PC-3 (cell line): ENCODE results near the gene FGFR3. TPM values are rescaled to one million over a fixed set of nuclear protein-coding genes. Genes with fewer than 3 reads are reported as not detected.

Source experiments
- ATAC-seq: fragments of 200-7000 bp; cut with Tn5 transposase; 2 replicates; pipeline ENCODE4 v1.9.1; 2020; ENCODE audit warnings: mild to moderate bottlenecking, moderate library complexity
- BruUV-seq: library from RNA; stranded (reverse); fragments of 400-500 nt; replicated peaks from 2 replicates; lab custom pipeline; 2021; lab: Mats Ljungman, UMichigan
- CTCF ChIA-PET: fragments of 300-600 bp; sonication (Branson Sonifier 250); formaldehyde crosslinking; loops from one replicate; lab custom pipeline; 2022; ENCODE audit warnings: antibody characterized with exemption; lab: Charles Lee
- POLR2A ChIA-PET: fragments of 300-600 bp; sonication (Branson Sonifier 250); formaldehyde crosslinking; loops from one replicate; lab custom pipeline; 2022; ENCODE audit warnings: antibody characterized with exemption; ENCODE audit not compliant: unreplicated experiment; lab: Charles Lee
- DNase-seq: peaks from one replicate; pipeline ENCODE4 v3.0.0-alpha.2; 2015
- H2AFZ ChIP-seq: fragments of 300-600 bp; sonication (generic); 2 replicates; pipeline ENCODE4 v1.6.0; 2016; ENCODE audit warnings: antibody characterized with exemption, low read length
- H3F3A ChIP-seq: fragments of 300-600 bp; sonication (generic); one replicate; pipeline ENCODE4 v1.6.0; 2017; ENCODE audit warnings: antibody characterized with exemption, low read length, control low read depth, mild to moderate bottlenecking; ENCODE audit not compliant: unreplicated experiment
- H3K27ac ChIP-seq: fragments of 300-600 bp; sonication (generic); 2 replicates; pipeline ENCODE4 v1.5.1; 2016; ENCODE audit warnings: mild to moderate bottlenecking, low read length
- H3K27me3 ChIP-seq: fragments of 300-600 bp; sonication (generic); 2 replicates; pipeline ENCODE4 v1.6.1; 2016; ENCODE audit warnings: low read length, mixed read lengths
- H3K36me3 ChIP-seq: fragments of 300-600 bp; sonication (generic); 2 replicates; pipeline ENCODE4 v1.6.1; 2016; ENCODE audit warnings: low read depth, mixed run types, low read length, mixed read lengths
- H3K4me1 ChIP-seq: fragments of 300-600 bp; sonication (generic); 2 replicates; pipeline ENCODE4 v1.5.1; 2016; ENCODE audit warnings: low read length; ENCODE audit not compliant: insufficient read depth
- H3K4me2 ChIP-seq: fragments of 300-600 bp; sonication (generic); 2 replicates; pipeline ENCODE4 v1.6.0; 2016; ENCODE audit warnings: low read length
- H3K4me3 ChIP-seq: fragments of 300-600 bp; sonication (generic); 2 replicates; pipeline ENCODE4 v1.5.1; 2016; ENCODE audit warnings: mild to moderate bottlenecking, low read length, mixed read lengths
- H3K79me2 ChIP-seq: fragments of 300-600 bp; sonication (generic); 2 replicates; pipeline ENCODE4 v1.6.1; 2017; ENCODE audit warnings: low read length, mixed read lengths
- H3K9ac ChIP-seq: fragments of 300-600 bp; sonication (generic); 2 replicates; pipeline ENCODE4 v1.6.0; 2016; ENCODE audit warnings: mild to moderate bottlenecking, low read length
- H3K9me2 ChIP-seq: fragments of 300-600 bp; sonication (generic); replicated peaks from 2 replicates; pipeline ENCODE4 v1.6.1; 2016; ENCODE audit warnings: mixed run types, low read length, mixed read lengths
- H3K9me3 ChIP-seq: fragments of 300-600 bp; sonication (generic); 2 replicates; pipeline ENCODE4 v1.6.1; 2016; ENCODE audit warnings: low read length, mixed read lengths
- H4K20me1 ChIP-seq: fragments of 300-600 bp; sonication (generic); 2 replicates; pipeline ENCODE4 v1.6.1; 2016; ENCODE audit warnings: low read length, mixed read lengths
- CTCF ChIP-seq: fragments of 300-600 bp; sonication (generic); conservative IDR thresholded peaks from 2 replicates; pipeline ENCODE4 v1.5.1; 2017; ENCODE audit warnings: antibody characterized with exemption, low read depth, mild to moderate bottlenecking, low read length
- EZH2 ChIP-seq: fragments of 300-600 bp; sonication (generic); IDR thresholded peaks from one replicate; pipeline ENCODE4 v1.6.1; 2017; ENCODE audit warnings: antibody characterized with exemption, mild to moderate bottlenecking, low read length; ENCODE audit not compliant: unreplicated experiment
- EZH2phosphoT487 ChIP-seq: fragments of 300-600 bp; sonication (generic); IDR thresholded peaks from 2 replicates; pipeline ENCODE4 v1.6.1; 2018; ENCODE audit warnings: mild to moderate bottlenecking, antibody characterized with exemption, low read length, borderline replicate concordance
- intact Hi-C: fragments of 100-400 bp; cut with micrococcal nuclease; formaldehyde crosslinking; loops from 2 replicates; pipeline ENCODE4 v1.9.0; 2023
- total RNA-seq: library from RNA; depleted of rRNA; stranded (reverse); fragments of >200 nt; gene quantifications from 2 replicates; pipeline ENCODE4 v1.2.3, GENCODE V29; 2014

FGFR3 gene
- total RNA-seq, 1 experiment from 2014 or later: 0.11 TPM

GRCh38 chr4:1797861-1798579 is 4.9 kb downstream of the FGFR3 start:
- ATAC-seq (no peak), DNase-seq (no peak)
- Histone ChIP-seq H3K27ac (no peak overlapping the region), H2AFZ (no peak overlapping the region), H3K79me2 (no peaks in the 10 kb centered on the region), H3K9ac (no peak overlapping the region), H3K4me2 (no peak overlapping the region), H3K4me3 (no peak overlapping the region), H3K9me2 (no peaks in the 10 kb centered on the region), H4K20me1 (no peaks in the 10 kb centered on the region), H3K9me3 (no peaks in the 10 kb centered on the region), H3K4me1 (no peaks in the 10 kb centered on the region), H3K36me3 (no peaks in the 10 kb centered on the region), H3K27me3 (peaks cover 22% of the 10 kb centered on the region), H3F3A (no peaks in the 10 kb centered on the region)
- POLR2A ChIA-PET: no interaction called here
- BruUV-seq: no TSS peak
- CTCF ChIA-PET: no interaction called here
- TF ChIP-seq EZH2: no peak
- TF ChIP-seq EZH2phosphoT487: no peak
- intact Hi-C loops: no loop called here

- Histone ChIP-seq H3K36me3 (no peaks in the 10 kb centered on the region), H3K4me1 (no peaks in the 10 kb centered on the region), H3K27ac (no peak overlapping the region), H2AFZ (no peak overlapping the region), H3K4me2 (no peak overlapping the region), H3K9ac (no peak overlapping the region), H3K9me3 (no peaks in the 10 kb centered on the region), H3F3A (no peaks in the 10 kb centered on the region), H3K79me2 (no peaks in the 10 kb centered on the region), H3K9me2 (no peaks in the 10 kb centered on the region), H3K4me3 (no peak overlapping the region), H3K27me3 (peaks cover 22% of the 10 kb centered on the region), H4K20me1 (no peaks in the 10 kb centered on the region)
- POLR2A ChIA-PET: no interaction called here
- ATAC-seq: no peak
- TF ChIP-seq CTCF: no peak
- TF ChIP-seq EZH2phosphoT487: no peak
- no peak for TF ChIP-seq EZH2
- no TSS peak for BruUV-seq
- intact Hi-C loops: no loop called here
- no peak for DNase-seq
- CTCF ChIA-PET: no interaction called here
Measured at GRCh38 chr4:1798580-1799386, 5.7 kb downstream of the FGFR3 start.

GRCh38 chr4:1799387-1800375 is 6.6 kb downstream of the FGFR3 start:
- no peaks in the 10 kb centered on the region for H4K20me1 ChIP-seq
- H3F3A ChIP-seq: no peaks in the 10 kb centered on the region
- peaks cover 14% of the 10 kb centered on the region for H3K27me3 ChIP-seq
- no peak overlapping the region for H3K4me2 ChIP-seq
- H3K4me1 ChIP-seq: no peaks in the 10 kb centered on the region
- no peaks in the 10 kb centered on the region for H3K9me2 ChIP-seq
- H3K4me3 ChIP-seq: no peak overlapping the region
- CTCF ChIA-PET: no interaction called here
- intact Hi-C loops: no loop called here
- no peaks in the 10 kb centered on the region for H3K36me3 ChIP-seq
- TF ChIP-seq CTCF (no peak), EZH2phosphoT487 (no peak), EZH2 (no peak)
- ATAC-seq: no peak
- POLR2A ChIA-PET: no interaction called here
- no peaks in the 10 kb centered on the region for H3K79me2 ChIP-seq
- H3K27ac ChIP-seq: no peak overlapping the region
- BruUV-seq: no TSS peak
- no peak overlapping the region for H2AFZ ChIP-seq
- no peak for DNase-seq
- no peaks in the 10 kb centered on the region for H3K9me3 ChIP-seq
- H3K9ac ChIP-seq: no peak overlapping the region
